Activated CD4-positive, alpha-beta T cell treated with anti-CD3 and anti-CD28 coated beads, Interleukin-2, Interleukin-6, amounts not matched to agents 100 ng/mL and 50 ng/mL, durations not matched to agents 16 hours and 8 hours (primary cell): ENCODE results near the gene ALG1.
"Not testable (repeated sequence)": the region's sequence is repeated elsewhere in the genome, so short reads cannot be mapped to it uniquely, and the experiment has no call there.

Source experiments
- DNase-seq: peaks from one replicate; pipeline ENCODE4 v3.0.0-alpha.2; 2020

Gene ALG1

GRCh38 chr16:5045499-5046115 is 26.0 kb upstream of the ALG1 start:
- DNase-seq: no peak

GRCh38 chr16:5046914-5047313 is 24.7 kb upstream of the ALG1 start:
- DNase-seq: no peak

GRCh38 chr16:5054876-5055865 is 16.5 kb upstream of the ALG1 start:
- no peak for DNase-seq

GRCh38 chr16:5056352-5056751 is 15.3 kb upstream of the ALG1 start:
- DNase-seq: peak; percentile 67

GRCh38 chr16:5058476-5058875 is 13.2 kb upstream of the ALG1 start:
- no peak for DNase-seq

- DNase-seq: no peak
Measured at GRCh38 chr16:5059386-5060072, 12.1 kb upstream of the ALG1 start.

- DNase-seq: no peak
Measured at GRCh38 chr16:5060073-5060641, 11.5 kb upstream of the ALG1 start.

- no peak for DNase-seq
Measured at GRCh38 chr16:5062051-5062450, 9.6 kb upstream of the ALG1 start.

- DNase-seq: no peak
Measured at GRCh38 chr16:5062790-5063765, 8.6 kb upstream of the ALG1 start.

GRCh38 chr16:5064915-5065314 is 6.7 kb upstream of the ALG1 start:
- DNase-seq: no peak

- no peak for DNase-seq
Measured at GRCh38 chr16:5065326-5065725, 6.3 kb upstream of the ALG1 start.

GRCh38 chr16:5065813-5066212 is 5.8 kb upstream of the ALG1 start, which contains the start of gene C16orf89:
Gene C16orf89 (minus strand): TSS chr16:5065956. CDS start chr16:5065908, 48 bp downstream.
- no peak for DNase-seq

- DNase-seq: no peak
Measured at GRCh38 chr16:5066511-5066910, 5.1 kb upstream of the ALG1 start.

GRCh38 chr16:5069048-5069447 is 2.6 kb upstream of the ALG1 start:
- no peak for DNase-seq

- DNase-seq: no peak
Measured at GRCh38 chr16:5069854-5070253, 1.8 kb upstream of the ALG1 start.

- DNase-seq: no peak
Measured at GRCh38 chr16:5070431-5071186, 1.0 kb upstream of the ALG1 start.

GRCh38 chr16:5071341-5071680 is 332 bp upstream of the ALG1 start:
- DNase-seq: no peak

GRCh38 chr16:5072334-5073278 is 963 bp downstream of the ALG1 start:
- DNase-seq: no peak

- DNase-seq: no peak
Measured at GRCh38 chr16:5073279-5073629, 1.6 kb downstream of the ALG1 start.

- DNase-seq: not testable (repeated sequence)
Measured at GRCh38 chr16:5073771-5074170, 2.1 kb downstream of the ALG1 start.
